AG10803 (cell line): Measurements from ENCODE around the gene RALA.

Experiments
- DNase-seq: peaks from one replicate; pipeline ENCODE4 v3.0.0; 2010; ENCODE audit warnings: low read depth
- H3K4me3 ChIP-seq: 2 replicates; pipeline ENCODE4 v1.5.1; 2011; ENCODE audit warnings: mild to moderate bottlenecking, low read length, control low read depth
- TF ChIP-seq, protein P1 (sequence below): conservative IDR thresholded peaks from 2 replicates; pipeline ENCODE4 v1.5.1; 2011; ENCODE audit warnings: mild to moderate bottlenecking, low read length, control low read depth, inconsistent platforms

The RALA gene

GRCh38 chr7:39587393-39587792 is 36.0 kb upstream of the RALA start:
- TF ChIP-seq, protein P1, sequence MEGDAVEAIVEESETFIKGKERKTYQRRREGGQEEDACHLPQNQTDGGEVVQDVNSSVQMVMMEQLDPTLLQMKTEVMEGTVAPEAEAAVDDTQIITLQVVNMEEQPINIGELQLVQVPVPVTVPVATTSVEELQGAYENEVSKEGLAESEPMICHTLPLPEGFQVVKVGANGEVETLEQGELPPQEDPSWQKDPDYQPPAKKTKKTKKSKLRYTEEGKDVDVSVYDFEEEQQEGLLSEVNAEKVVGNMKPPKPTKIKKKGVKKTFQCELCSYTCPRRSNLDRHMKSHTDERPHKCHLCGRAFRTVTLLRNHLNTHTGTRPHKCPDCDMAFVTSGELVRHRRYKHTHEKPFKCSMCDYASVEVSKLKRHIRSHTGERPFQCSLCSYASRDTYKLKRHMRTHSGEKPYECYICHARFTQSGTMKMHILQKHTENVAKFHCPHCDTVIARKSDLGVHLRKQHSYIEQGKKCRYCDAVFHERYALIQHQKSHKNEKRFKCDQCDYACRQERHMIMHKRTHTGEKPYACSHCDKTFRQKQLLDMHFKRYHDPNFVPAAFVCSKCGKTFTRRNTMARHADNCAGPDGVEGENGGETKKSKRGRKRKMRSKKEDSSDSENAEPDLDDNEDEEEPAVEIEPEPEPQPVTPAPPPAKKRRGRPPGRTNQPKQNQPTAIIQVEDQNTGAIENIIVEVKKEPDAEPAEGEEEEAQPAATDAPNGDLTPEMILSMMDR: no peak
- peak; percentile 40 for DNase-seq
- no peak overlapping the region for H3K4me3 ChIP-seq

DNA sequence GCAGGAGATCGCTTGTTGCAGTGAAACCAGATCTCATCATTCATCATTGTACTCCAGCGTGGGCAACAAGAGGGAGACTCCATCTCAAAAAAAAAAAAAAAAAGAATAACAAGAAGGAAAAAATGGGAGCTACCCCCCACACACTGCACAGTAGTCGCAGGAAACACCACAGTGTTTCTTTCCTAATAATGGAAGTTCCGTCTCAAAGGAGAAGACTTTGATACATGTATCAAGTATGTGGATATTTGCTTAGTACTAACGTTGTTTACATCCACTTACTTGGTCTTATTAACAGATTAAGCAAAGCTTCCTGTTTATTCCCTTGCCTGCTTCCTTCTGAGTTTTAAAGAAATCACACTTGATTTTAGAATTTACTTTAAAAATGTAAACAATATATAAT is 35.0 kb upstream of the RALA start:
- DNase-seq: no peak
- H3K4me3 ChIP-seq: no peak overlapping the region
- TF ChIP-seq, protein P1: no peak

- H3K4me3 ChIP-seq: no peak overlapping the region
- TF ChIP-seq, protein P1: no peak
- DNase-seq: peak; percentile 88
Measured at GRCh38 chr7:39589323-39590111, 33.9 kb upstream of the RALA start.

GRCh38 chr7:39592586-39592985 is 30.8 kb upstream of the RALA start:
- TF ChIP-seq, protein P1: no peak
- peak; percentile 69 for DNase-seq
- H3K4me3 ChIP-seq: no peak overlapping the region

GRCh38 chr7:39594988-39595620 is 28.3 kb upstream of the RALA start:
- TF ChIP-seq, protein P1: no peak
- no peak overlapping the region for H3K4me3 ChIP-seq
- DNase-seq: no peak

GRCh38 chr7:39602351-39602750 is 21.0 kb upstream of the RALA start:
- H3K4me3 ChIP-seq: no peak overlapping the region
- TF ChIP-seq, protein P1: no peak
- DNase-seq: no peak

GRCh38 chr7:39603924-39604323 is 19.4 kb upstream of the RALA start:
- no peak overlapping the region for H3K4me3 ChIP-seq
- TF ChIP-seq, protein P1: no peak
- DNase-seq: no peak
